ENCODE data around the gene DPP6.

DPP6 gene

DNA sequence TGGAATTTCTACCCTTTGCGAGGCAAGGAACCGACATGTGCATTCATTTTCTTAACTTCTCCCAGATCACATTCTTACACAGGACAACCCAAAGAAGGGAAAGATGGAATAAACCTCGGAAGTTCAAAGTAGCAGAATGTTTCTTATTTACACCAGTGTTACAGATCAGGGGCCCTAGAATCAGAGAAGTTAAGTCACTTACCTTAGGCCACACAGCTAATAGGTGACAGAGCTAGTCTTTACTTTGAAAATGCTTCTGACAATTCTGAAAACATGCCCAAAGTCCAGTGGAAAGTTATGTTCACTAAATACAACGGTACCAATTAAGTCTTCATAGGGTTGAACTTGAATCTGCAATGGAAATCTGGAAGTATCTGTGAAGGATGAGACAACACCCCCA is 437.7 kb downstream of the DPP6 start:
- Histone ChIP-seq H3K27me3 (ENCODE audit: insufficient read depth, low read length) (no peaks in the 10 kb centered on the region), H3K9me3 (ENCODE audit: insufficient read depth, low read depth, low read length) (no peaks in the 10 kb centered on the region), H3K9ac (ENCODE audit: low read depth, low read length) (no peak overlapping the region), H3K27ac (ENCODE audit: low read length) (no peak overlapping the region), H3K36me3 (ENCODE audit: insufficient read depth, low read depth, low read length) (no peaks in the 10 kb centered on the region), H3K4me1 (ENCODE audit: insufficient read depth, low read length) (no peaks in the 10 kb centered on the region), H3K4me3 (ENCODE audit: low read length) (no peak overlapping the region)

DNA sequence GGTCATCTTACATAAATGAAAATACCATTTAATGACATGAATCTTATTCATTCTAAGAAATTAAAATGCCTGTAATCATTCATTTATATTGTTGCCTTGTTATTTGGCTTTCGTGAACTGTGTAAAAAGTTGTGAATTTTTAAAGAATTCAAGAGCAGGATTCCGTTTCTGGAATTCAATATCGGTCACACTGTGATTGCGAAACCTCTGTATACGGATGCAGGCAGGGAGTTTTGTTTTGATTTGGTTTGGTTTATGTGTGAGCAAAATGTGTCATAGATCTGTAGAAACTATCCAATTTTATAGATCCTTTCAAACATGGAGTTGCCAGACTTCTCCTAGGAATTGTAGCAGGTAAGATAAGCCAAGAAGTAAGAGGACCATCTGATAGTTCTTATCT is 441.4 kb downstream of the DPP6 start:
- Histone ChIP-seq H3K9ac (ENCODE audit: low read depth, low read length) (no peak overlapping the region), H3K36me3 (ENCODE audit: insufficient read depth, low read depth, low read length) (no peaks in the 10 kb centered on the region), H3K27me3 (ENCODE audit: insufficient read depth, low read length) (no peaks in the 10 kb centered on the region), H3K9me3 (ENCODE audit: insufficient read depth, low read depth, low read length) (no peaks in the 10 kb centered on the region), H3K4me1 (ENCODE audit: insufficient read depth, low read length) (no peaks in the 10 kb centered on the region), H3K27ac (ENCODE audit: low read length) (no peak overlapping the region), H3K4me3 (ENCODE audit: low read length) (no peak overlapping the region)

DNA sequence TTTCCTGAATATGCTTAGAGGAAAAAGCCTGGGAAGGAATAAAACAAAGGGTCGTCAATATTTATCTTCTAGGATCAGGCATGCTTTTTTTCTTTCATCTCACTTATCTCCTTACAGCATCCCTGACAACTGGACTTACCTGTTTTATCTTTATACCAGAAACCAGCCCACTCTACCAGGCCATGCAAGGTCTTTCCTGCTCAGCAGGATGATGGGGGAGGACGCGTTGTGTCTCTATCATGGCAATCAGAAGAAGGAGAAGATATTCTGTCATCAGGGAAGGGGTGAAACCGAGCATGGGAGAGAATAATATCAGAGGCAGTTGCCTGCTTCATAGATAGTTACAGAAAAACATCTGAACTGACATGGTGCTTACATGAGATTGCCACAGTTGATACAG is 445.6 kb downstream of the DPP6 start:
- Histone ChIP-seq H3K27me3 (ENCODE audit: insufficient read depth, low read length) (no peaks in the 10 kb centered on the region), H3K4me3 (ENCODE audit: low read length) (no peak overlapping the region), H3K27ac (ENCODE audit: low read length) (no peak overlapping the region), H3K4me1 (ENCODE audit: insufficient read depth, low read length) (no peaks in the 10 kb centered on the region), H3K36me3 (ENCODE audit: insufficient read depth, low read depth, low read length) (no peaks in the 10 kb centered on the region), H3K9ac (ENCODE audit: low read depth, low read length) (no peak overlapping the region), H3K9me3 (ENCODE audit: insufficient read depth, low read depth, low read length) (peaks cover 5% of the 10 kb centered on the region; the same call in 1 of the 2 replicates)

DNA sequence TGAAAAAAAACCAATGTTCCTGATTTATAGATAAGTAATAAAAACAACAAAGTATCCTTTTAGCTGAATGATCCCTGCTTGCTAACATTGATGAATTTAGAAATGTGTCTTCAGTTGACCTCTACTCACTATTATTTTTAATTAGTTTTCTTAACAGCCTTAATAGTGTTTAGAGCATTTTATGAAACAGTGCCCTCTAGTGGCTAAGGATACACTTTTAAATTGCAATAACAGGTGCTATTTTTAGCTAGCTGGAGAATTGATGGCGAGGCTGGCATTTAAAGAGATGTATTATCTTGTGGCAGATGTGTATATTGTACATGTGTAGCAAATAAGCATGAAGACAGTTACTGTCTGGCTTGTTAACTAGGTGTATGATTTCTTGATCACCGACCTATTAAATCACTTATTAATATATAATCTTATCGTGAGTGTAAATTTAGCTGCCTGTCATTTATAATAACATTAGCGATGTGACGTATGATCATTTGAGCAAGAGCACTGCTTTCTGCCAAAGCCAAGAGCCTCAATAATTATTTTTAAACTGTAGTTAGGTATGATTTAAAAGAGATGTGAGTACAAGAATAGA is 451.9 kb downstream of the DPP6 start:
- Histone ChIP-seq H3K9ac (ENCODE audit: low read depth, low read length) (no peak overlapping the region), H3K4me3 (ENCODE audit: low read length) (no peak overlapping the region), H3K27ac (ENCODE audit: low read length) (no peak overlapping the region), H3K27me3 (ENCODE audit: insufficient read depth, low read length) (no peaks in the 10 kb centered on the region), H3K4me1 (ENCODE audit: insufficient read depth, low read length) (no peaks in the 10 kb centered on the region), H3K9me3 (ENCODE audit: insufficient read depth, low read depth, low read length) (peaks cover 5% of the 10 kb centered on the region; the same call in 1 of the 2 replicates), H3K36me3 (ENCODE audit: insufficient read depth, low read depth, low read length) (no peaks in the 10 kb centered on the region)

DNA sequence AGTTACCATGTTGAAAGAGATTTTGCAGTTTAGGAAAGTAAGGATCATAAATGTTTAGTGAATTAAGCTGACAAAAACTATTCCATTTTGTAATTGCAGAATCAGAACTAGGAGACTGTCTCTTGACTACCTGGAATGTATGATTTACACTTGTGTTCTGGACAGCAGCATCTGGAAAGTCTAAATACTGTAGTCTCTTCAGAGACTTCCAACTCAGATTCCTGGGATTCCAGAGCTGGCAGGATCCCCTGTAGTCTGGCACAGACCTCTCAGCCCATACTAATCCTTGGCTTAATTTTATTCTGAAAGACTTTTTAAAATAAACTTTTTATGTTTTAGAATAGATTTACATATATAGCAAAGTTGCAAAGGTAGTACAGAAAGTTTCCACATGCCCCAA is 452.7 kb downstream of the DPP6 start:
- Histone ChIP-seq H3K36me3 (ENCODE audit: insufficient read depth, low read depth, low read length) (no peaks in the 10 kb centered on the region), H3K4me1 (ENCODE audit: insufficient read depth, low read length) (no peaks in the 10 kb centered on the region), H3K9me3 (ENCODE audit: insufficient read depth, low read depth, low read length) (peaks cover 10% of the 10 kb centered on the region; the same call in 1 of the 2 replicates), H3K27me3 (ENCODE audit: insufficient read depth, low read length) (no peaks in the 10 kb centered on the region), H3K9ac (ENCODE audit: low read depth, low read length) (no peak overlapping the region), H3K4me3 (ENCODE audit: low read length) (no peak overlapping the region), H3K27ac (ENCODE audit: low read length) (no peak overlapping the region)

DNA sequence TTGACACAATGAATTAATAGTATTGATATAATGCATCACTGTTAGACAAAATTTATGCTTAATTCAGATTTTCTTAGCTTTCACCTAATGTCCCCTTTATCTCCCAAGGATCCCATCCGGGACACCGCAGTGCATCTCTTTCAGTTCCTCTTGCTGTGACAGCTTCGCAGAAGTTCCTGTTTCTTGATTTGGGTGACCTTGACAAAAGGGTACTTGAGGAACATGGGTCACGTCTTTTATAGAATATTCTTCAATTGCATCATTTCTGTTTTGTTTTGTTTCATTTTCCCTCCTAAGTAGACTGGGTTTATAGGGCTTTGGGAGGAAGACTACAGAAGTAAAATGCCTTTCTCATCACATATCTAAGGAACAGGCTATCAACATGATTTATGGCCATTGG is 453.2 kb downstream of the DPP6 start:
- no peak overlapping the region for H3K9ac ChIP-seq (ENCODE audit: low read depth, low read length)
- no peak overlapping the region for H3K27ac ChIP-seq (ENCODE audit: low read length)
- no peaks in the 10 kb centered on the region for H3K36me3 ChIP-seq (ENCODE audit: insufficient read depth, low read depth, low read length)
- H3K4me1 ChIP-seq (ENCODE audit: insufficient read depth, low read length), result no peaks in the 10 kb centered on the region
- peaks cover 10% of the 10 kb centered on the region; the same call in 1 of the 2 replicates for H3K9me3 ChIP-seq (ENCODE audit: insufficient read depth, low read depth, low read length)
- H3K27me3 ChIP-seq (ENCODE audit: insufficient read depth, low read length), result no peaks in the 10 kb centered on the region
- H3K4me3 ChIP-seq (ENCODE audit: low read length), result no peak overlapping the region

DNA sequence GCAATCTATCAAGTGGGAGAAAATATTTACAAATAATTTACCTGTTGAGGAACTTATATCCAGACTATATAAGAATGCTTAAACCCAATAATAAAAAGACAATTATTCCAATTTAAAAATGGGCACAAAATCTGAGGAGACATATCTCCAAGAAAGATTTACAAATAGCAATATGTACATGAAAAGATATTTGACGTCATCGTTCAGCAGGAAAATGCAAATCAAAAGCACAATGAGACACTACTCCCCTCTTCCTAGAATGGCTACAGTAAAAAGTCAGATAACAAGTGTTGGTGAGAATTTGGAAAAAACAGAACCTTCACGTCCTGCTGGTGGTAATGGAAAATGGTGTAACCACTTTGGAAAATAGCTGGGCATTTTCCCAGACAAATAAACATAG is 457.0 kb downstream of the DPP6 start:
- Histone ChIP-seq H3K27ac (ENCODE audit: low read length) (no peak overlapping the region), H3K36me3 (ENCODE audit: insufficient read depth, low read depth, low read length) (no peaks in the 10 kb centered on the region), H3K4me3 (ENCODE audit: low read length) (no peak overlapping the region), H3K27me3 (ENCODE audit: insufficient read depth, low read length) (no peaks in the 10 kb centered on the region), H3K4me1 (ENCODE audit: insufficient read depth, low read length) (peaks cover 4% of the 10 kb centered on the region; the same call in 1 of the 2 replicates), H3K9me3 (ENCODE audit: insufficient read depth, low read depth, low read length) (peaks cover 5% of the 10 kb centered on the region; the same call in 1 of the 2 replicates), H3K9ac (ENCODE audit: low read depth, low read length) (no peak overlapping the region)

DNA sequence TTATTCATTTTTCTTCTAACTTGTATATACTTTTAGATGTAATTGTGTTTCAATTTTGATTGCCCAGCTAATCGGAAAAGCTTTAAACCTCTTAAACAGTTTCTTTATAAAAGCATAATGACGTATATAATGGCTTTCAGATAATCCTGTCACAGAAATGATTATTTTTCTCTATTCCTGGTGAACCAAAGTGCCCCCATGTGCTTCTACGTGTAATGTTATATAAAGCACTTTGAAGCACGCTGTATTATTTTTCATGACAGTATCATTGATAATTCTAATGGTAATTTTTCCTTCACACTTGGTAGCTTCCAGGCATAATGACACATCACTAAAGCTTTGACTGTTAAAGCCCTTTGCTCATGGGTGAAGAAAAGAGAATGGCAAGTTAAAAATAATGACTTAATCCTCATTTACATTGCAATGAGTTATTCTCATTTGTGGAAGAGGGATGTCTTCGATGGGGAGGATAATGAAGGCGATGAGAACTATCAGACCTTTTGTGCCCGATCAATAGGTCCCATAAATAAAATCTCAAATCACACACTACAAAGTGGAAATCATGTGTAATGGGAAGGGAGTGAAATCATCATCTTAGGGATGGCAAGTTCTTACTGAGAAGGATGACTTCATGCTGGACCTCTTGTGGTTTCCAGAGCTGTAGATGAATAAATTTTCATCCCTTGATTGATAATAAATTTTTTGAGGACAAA is 460.1 kb downstream of the DPP6 start:
- Histone ChIP-seq H3K36me3 (ENCODE audit: insufficient read depth, low read depth, low read length) (no peaks in the 10 kb centered on the region), H3K27ac (ENCODE audit: low read length) (no peak overlapping the region), H3K9ac (ENCODE audit: low read depth, low read length) (no peak overlapping the region), H3K27me3 (ENCODE audit: insufficient read depth, low read length) (no peaks in the 10 kb centered on the region), H3K4me3 (ENCODE audit: low read length) (no peak overlapping the region), H3K9me3 (ENCODE audit: insufficient read depth, low read depth, low read length) (peaks cover 5% of the 10 kb centered on the region; the same call in 1 of the 2 replicates), H3K4me1 (ENCODE audit: insufficient read depth, low read length) (peaks cover 4% of the 10 kb centered on the region; the same call in 1 of the 2 replicates)

DNA sequence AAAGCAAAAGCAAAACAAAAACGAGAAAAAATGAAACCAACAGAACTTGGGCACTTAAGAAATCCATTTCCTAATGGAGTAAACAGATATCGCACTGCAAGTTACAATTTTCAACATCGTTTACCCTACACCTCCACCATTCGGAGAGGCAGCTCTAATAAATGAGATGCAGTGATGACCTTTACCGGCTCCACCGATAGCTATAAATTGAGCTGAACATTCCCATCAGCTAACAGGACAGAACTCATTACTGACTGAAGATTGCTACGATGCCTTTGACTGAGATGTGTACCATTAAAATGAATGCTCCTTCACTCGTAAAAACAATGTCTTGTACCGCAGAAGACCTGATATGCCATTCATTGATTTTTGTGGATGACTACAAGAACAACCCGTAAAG is 465.6 kb downstream of the DPP6 start:
- Histone ChIP-seq H3K27ac (ENCODE audit: low read length) (no peak overlapping the region), H3K36me3 (ENCODE audit: insufficient read depth, low read depth, low read length) (no peaks in the 10 kb centered on the region), H3K9ac (ENCODE audit: low read depth, low read length) (no peak overlapping the region), H3K4me3 (ENCODE audit: low read length) (no peak overlapping the region), H3K9me3 (ENCODE audit: insufficient read depth, low read depth, low read length) (no peaks in the 10 kb centered on the region), H3K27me3 (ENCODE audit: insufficient read depth, low read length) (no peaks in the 10 kb centered on the region), H3K4me1 (ENCODE audit: insufficient read depth, low read length) (no peaks in the 10 kb centered on the region)

DNA sequence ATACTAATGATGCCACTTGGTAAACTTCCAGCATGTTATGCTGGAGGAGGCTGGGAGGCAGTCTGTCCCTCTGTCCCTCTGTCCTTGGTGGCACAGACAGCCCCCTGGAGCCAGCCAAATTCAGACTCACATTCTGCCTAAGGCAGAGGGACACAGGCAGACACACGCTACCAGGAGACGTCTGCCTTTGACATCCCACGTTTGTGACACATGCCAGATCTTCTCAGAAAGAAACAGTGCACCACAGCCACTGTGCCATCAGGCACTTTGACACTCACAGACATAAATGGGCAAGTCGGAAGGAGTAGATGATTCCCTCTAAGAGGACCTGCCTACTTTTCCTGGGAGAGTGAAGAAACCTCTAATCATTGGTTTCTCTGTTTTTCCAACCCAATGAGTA is 467.0 kb downstream of the DPP6 start:
- no peaks in the 10 kb centered on the region for H3K27me3 ChIP-seq (ENCODE audit: insufficient read depth, low read length)
- H3K9me3 ChIP-seq (ENCODE audit: insufficient read depth, low read depth, low read length), result no peaks in the 10 kb centered on the region
- H3K4me3 ChIP-seq (ENCODE audit: low read length), result no peak overlapping the region
- no peak overlapping the region for H3K27ac ChIP-seq (ENCODE audit: low read length)
- H3K4me1 ChIP-seq (ENCODE audit: insufficient read depth, low read length), result no peaks in the 10 kb centered on the region
- no peak overlapping the region for H3K9ac ChIP-seq (ENCODE audit: low read depth, low read length)
- H3K36me3 ChIP-seq (ENCODE audit: insufficient read depth, low read depth, low read length), result no peaks in the 10 kb centered on the region

DNA sequence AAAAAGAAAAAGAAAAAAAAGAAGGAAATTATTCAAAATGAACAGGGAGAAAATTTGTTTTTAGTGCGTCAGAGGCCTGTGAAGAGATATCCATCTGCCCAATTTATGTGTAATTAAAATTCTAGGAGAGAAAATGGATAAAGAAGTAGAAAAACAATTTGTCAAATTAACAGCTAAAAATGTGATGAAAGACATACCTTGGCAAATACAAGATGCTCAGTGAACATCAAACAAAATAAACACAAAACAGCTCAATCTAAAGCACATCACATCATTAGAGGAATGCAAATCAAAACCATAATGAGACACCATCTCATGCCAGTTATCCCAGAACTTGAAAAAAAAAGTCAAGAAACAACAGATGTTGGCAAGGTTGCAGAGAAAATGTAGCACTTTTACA is 477.9 kb downstream of the DPP6 start:
- Histone ChIP-seq H3K27me3 (ENCODE audit: insufficient read depth, low read length) (no peaks in the 10 kb centered on the region), H3K36me3 (ENCODE audit: insufficient read depth, low read depth, low read length) (no peaks in the 10 kb centered on the region), H3K4me3 (ENCODE audit: low read length) (no peak overlapping the region), H3K4me1 (ENCODE audit: insufficient read depth, low read length) (no peaks in the 10 kb centered on the region), H3K9ac (ENCODE audit: low read depth, low read length) (no peak overlapping the region), H3K9me3 (ENCODE audit: insufficient read depth, low read depth, low read length) (no peaks in the 10 kb centered on the region; the same call in 1 of the 2 replicates), H3K27ac (ENCODE audit: low read length) (no peak overlapping the region)

DNA sequence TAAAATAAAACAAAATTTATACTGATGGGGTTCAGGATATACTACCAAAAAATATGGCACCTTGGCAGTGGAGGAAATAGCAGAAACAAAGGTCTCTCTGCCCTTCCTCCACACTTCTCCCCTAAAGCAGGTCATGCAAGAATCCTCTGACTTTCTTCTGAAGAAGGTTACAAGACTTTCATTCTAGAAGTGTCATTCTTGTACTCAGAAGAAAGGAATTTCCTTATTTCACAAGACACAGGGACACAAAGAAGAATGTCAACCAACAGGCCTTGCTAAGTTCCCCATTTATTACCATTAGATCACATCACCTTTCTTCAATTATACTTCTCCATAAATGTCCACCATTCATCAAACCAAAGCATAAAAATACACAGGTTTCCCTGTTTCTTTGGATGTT is 480.6 kb downstream of the DPP6 start:
- no peaks in the 10 kb centered on the region for H3K36me3 ChIP-seq (ENCODE audit: insufficient read depth, low read depth, low read length)
- no peaks in the 10 kb centered on the region; the same call in 1 of the 2 replicates for H3K9me3 ChIP-seq (ENCODE audit: insufficient read depth, low read depth, low read length)
- no peak overlapping the region for H3K9ac ChIP-seq (ENCODE audit: low read depth, low read length)
- H3K4me3 ChIP-seq (ENCODE audit: low read length), result no peak overlapping the region
- no peaks in the 10 kb centered on the region for H3K27me3 ChIP-seq (ENCODE audit: insufficient read depth, low read length)
- no peak overlapping the region for H3K27ac ChIP-seq (ENCODE audit: low read length)
- H3K4me1 ChIP-seq (ENCODE audit: insufficient read depth, low read length), result no peaks in the 10 kb centered on the region
